Measurements from ENCODE around the gene KNDC1. TPM values are rescaled to one million over a fixed set of nuclear protein-coding genes. Genes with fewer than 3 reads are reported as not detected.
"Not testable (repeated sequence)": the region's sequence is repeated elsewhere in the genome, so short reads cannot be mapped to it uniquely, and the experiment has no call there.

The KNDC1 gene
- polyA plus RNA-seq, 1 experiment = 1.0 TPM

- POLR2A ChIA-PET = no interaction called here
- Histone ChIP-seq H3K36me3 (ENCODE audit: control insufficient read depth, insufficient read depth, low read length) (no peaks in the 10 kb centered on the region), H3K4me3 (ENCODE audit: low read depth, low read length) (no peak overlapping the region), H3K27me3 (ENCODE audit: control insufficient read depth, insufficient read depth, low read length) (0 out of 2 replicates have a peak, but pooled peaks cover 1% of the 10 kb centered on the region)
- DNase-seq (ENCODE audit: low read depth) = no peak
- TF ChIP-seq CTCF (IDR thresholded peaks at IDR 0.05; ENCODE audit: insufficient read depth, low read depth, low read length) = no peak
- CTCF ChIA-PET = interaction anchor here (0.7 to 2.5 kb wide), 11 partner anchors 9 to 206 kb away, joined by 3 to 17 read pairs (median 4); no protein-coding TSS in a partner anchor
Measured at GRCh38 chr10:133143546-133143945, 16.5 kb upstream of the KNDC1 start.

- no peak for TF ChIP-seq CTCF (IDR thresholded peaks at IDR 0.05; ENCODE audit: insufficient read depth, low read depth, low read length)
- Histone ChIP-seq H3K27me3 (ENCODE audit: control insufficient read depth, insufficient read depth, low read length) (0 out of 2 replicates have a peak, but pooled peaks cover 1% of the 10 kb centered on the region), H3K36me3 (ENCODE audit: control insufficient read depth, insufficient read depth, low read length) (no peaks in the 10 kb centered on the region), H3K4me3 (ENCODE audit: low read depth, low read length) (no peak overlapping the region)
- DNase-seq (ENCODE audit: low read depth) = no peak
- ChIA-PET CTCF (interaction anchor here (1.2 to 2.5 kb wide), 3 partner anchors 8 to 174 kb away, joined by 3 to 17 read pairs (median 3); no protein-coding TSS in a partner anchor), POLR2A (no interaction called here)
Measured at GRCh38 chr10:133144771-133145170, 15.2 kb upstream of the KNDC1 start.

- Histone ChIP-seq H3K36me3 (ENCODE audit: control insufficient read depth, insufficient read depth, low read length) (no peaks in the 10 kb centered on the region), H3K4me3 (ENCODE audit: low read depth, low read length) (no peak overlapping the region), H3K27me3 (ENCODE audit: control insufficient read depth, insufficient read depth, low read length) (peaks cover 2% of the 10 kb centered on the region; the same call in 1 of the 2 replicates)
- POLR2A ChIA-PET = no interaction called here
- CTCF ChIA-PET = interaction anchor here (0.7 kb wide), 1 partner anchor 46 kb away, joined by 3 read pairs; no protein-coding TSS in a partner anchor
- TF ChIP-seq CTCF (IDR thresholded peaks at IDR 0.05; ENCODE audit: insufficient read depth, low read depth, low read length) = no peak
- DNase-seq (ENCODE audit: low read depth) = no peak
Measured at GRCh38 chr10:133150226-133150625, 9.8 kb upstream of the KNDC1 start.

GRCh38 chr10:133150656-133151055 is 9.4 kb upstream of the KNDC1 start:
- no peak for DNase-seq (ENCODE audit: low read depth)
- ChIA-PET POLR2A (no interaction called here), CTCF (interaction anchor here (0.7 kb wide), 1 partner anchor 46 kb away, joined by 3 read pairs; no protein-coding TSS in a partner anchor)
- Histone ChIP-seq H3K27me3 (ENCODE audit: control insufficient read depth, insufficient read depth, low read length) (peaks cover 2% of the 10 kb centered on the region; the same call in 1 of the 2 replicates), H3K36me3 (ENCODE audit: control insufficient read depth, insufficient read depth, low read length) (no peaks in the 10 kb centered on the region), H3K4me3 (ENCODE audit: low read depth, low read length) (no peak overlapping the region)
- TF ChIP-seq CTCF (IDR thresholded peaks at IDR 0.05; ENCODE audit: insufficient read depth, low read depth, low read length) = no peak

- CTCF ChIA-PET = interaction anchor here (0.7 kb wide), 1 partner anchor 132 kb away, joined by 3 read pairs; no protein-coding TSS in a partner anchor
Measured at GRCh38 chr10:133151071-133151470, 8.9 kb upstream of the KNDC1 start.

GRCh38 chr10:133151543-133151972 is 8.5 kb upstream of the KNDC1 start:
- CTCF ChIA-PET = interaction anchor here (0.7 to 2.7 kb wide), 2 partner anchors 8 to 131 kb away, joined by 3 to 17 read pairs; no protein-coding TSS in a partner anchor
- DNase-seq (ENCODE audit: low read depth) = no peak
- POLR2A ChIA-PET = no interaction called here

More at GRCh38 chr10:133151071-133151470, 8.9 kb upstream of the KNDC1 start:
- H3K36me3 ChIP-seq (ENCODE audit: control insufficient read depth, insufficient read depth, low read length); H3K4me3 ChIP-seq (ENCODE audit: low read depth, low read length); H3K27me3 ChIP-seq (ENCODE audit: control insufficient read depth, insufficient read depth, low read length); DNase-seq (ENCODE audit: low read depth); POLR2A ChIA-PET: not testable (repeated sequence)

More at GRCh38 chr10:133151543-133151972, 8.5 kb upstream of the KNDC1 start:
- H3K36me3 ChIP-seq (ENCODE audit: control insufficient read depth, insufficient read depth, low read length) = no peaks in the 10 kb centered on the region
- peaks cover 2% of the 10 kb centered on the region; the same call in 1 of the 2 replicates for H3K27me3 ChIP-seq (ENCODE audit: control insufficient read depth, insufficient read depth, low read length)
- no peak for TF ChIP-seq CTCF (IDR thresholded peaks at IDR 0.05; ENCODE audit: insufficient read depth, low read depth, low read length)
- no peak overlapping the region for H3K4me3 ChIP-seq (ENCODE audit: low read depth, low read length)
